K562 (cell line): ENCODE measurements around the gene ULK1. TPM values are rescaled to one million over a fixed set of nuclear protein-coding genes. Genes with fewer than 3 reads are reported as not detected.

Source experiments
- BMI1 ChIP-seq: fragments of 150-350 bp; IDR thresholded peaks from 2 replicates; pipeline ENCODE4 v1.6.1; 2014; ENCODE audit warnings: low read length
- CREB3L1 ChIP-seq: fragments of 450-650 bp; IDR thresholded peaks from 2 replicates; pipeline ENCODE4 v1.6.1; 2014; ENCODE audit warnings: low read depth, mild to moderate bottlenecking, moderate library complexity, borderline replicate concordance
- MTA3 ChIP-seq: fragments of 450-650 bp; formaldehyde crosslinking; IDR thresholded peaks from 2 replicates; pipeline ENCODE4 v1.6.1; 2017; ENCODE audit warnings: mild to moderate bottlenecking, borderline replicate concordance
- PHF8 ChIP-seq: fragments of 200-600 bp; sonication (generic); IDR thresholded peaks from 2 replicates; pipeline ENCODE4 v1.6.1; 2012; ENCODE audit warnings: mixed run types, mild to moderate bottlenecking, inconsistent platforms, low read length, moderate library complexity, borderline replicate concordance
- PRMT5 ChIP-seq: sonication (generic); formaldehyde crosslinking; IDR thresholded peaks from 2 replicates; pipeline ENCODE4 v1.5.0; 2020; ENCODE audit warnings: missing genetic modification reagents
- REST ChIP-seq, 2 experiments: fragments of 450-650 bp; formaldehyde crosslinking in 1 of 2; IDR thresholded peaks; 2 replicates each; pipeline versions ENCODE4 v1.4.0 to v1.6.1; 2014 to 2020; ENCODE audit warnings: mild to moderate bottlenecking in 2 of 2, borderline replicate concordance in 1 of 2, low read depth in 1 of 2
- TSC22D4 ChIP-seq: fragments of 450-650 bp; IDR thresholded peaks from 2 replicates; pipeline ENCODE4 v1.6.1; 2016; ENCODE audit warnings: missing genetic modification characterization, missing biosample characterization, control low read depth
- ZBTB49 ChIP-seq: sonication (generic); formaldehyde crosslinking; IDR thresholded peaks from 2 replicates; pipeline ENCODE4 v1.8.0; 2022; ENCODE audit warnings: missing genetic modification reagents, mild to moderate bottlenecking, borderline replicate concordance
- ZNF354B ChIP-seq: fragments of 250-450 bp; sonication (Bioruptor Pico); IDR thresholded peaks from 2 replicates; pipeline ENCODE4 v1.4.0; 2020
- ZNF639 ChIP-seq, 2 experiments: fragments of 200-800 bp in 1 of 2; sonication (Bioruptor generic) in 1 of 2; sonication (generic) in 1 of 2; formaldehyde crosslinking in 1 of 2; IDR thresholded peaks in 1 of 2; conservative IDR thresholded peaks in 1 of 2; 2 replicates each; pipeline versions ENCODE4 v1.5.0 to v1.6.1; 2016 to 2020; ENCODE audit warnings: missing compliant biosample characterization in 1 of 2, missing genetic modification characterization in 1 of 2, missing genetic modification reagents in 1 of 2
- ZNF644 ChIP-seq: fragments of 200-800 bp; sonication (Bioruptor generic); IDR thresholded peaks from 2 replicates; pipeline ENCODE4 v1.6.1; 2016; ENCODE audit warnings: low read depth, missing genetic modification characterization, missing compliant biosample characterization
- polyA plus RNA-seq, 8 experiments: library from polyadenylated mRNA; depleted of rRNA in 4 of 8; stranded (reverse) in 5 of 8; unstranded in 3 of 8; fragments of >200 nt; fragmentation: Nextera tagmentation in 2 of 8; fragmentation: Illumina TruSeq in 1 of 8; extraction: Ambion mirVana in 2 of 8; extraction: Trizol in 1 of 8; gene quantifications; 2 replicates each; pipeline versions ENCODE4 v1.2.1 to v1.2.3, GENCODE V29; 2011 to 2014; ENCODE audit warnings: inconsistent platforms in 1 of 8, missing spikeins in 1 of 8
- total RNA-seq, 7 experiments: library from RNA; depleted of rRNA in 6 of 7; stranded (reverse); fragments of >200 nt in 6 of 7; fragmentation: Illumina TruSeq in 2 of 7; extraction: Trizol in 2 of 7; gene quantifications; 2 replicates each; pipeline versions ENCODE4 v1.2.1 to v1.2.3, GENCODE V29; 2011 to 2021; ENCODE audit warnings: low replicate concordance in 1 of 7

Gene ULK1
- total and polyA plus RNA-seq, 9 of the 15 experiments (the other 6 are each of a cell fraction or from before 2014, with no cell fraction given): 0.15 to 29.4 (median 2.5) TPM

GRCh38 chr12:131928711-131929580, 34.5 kb downstream of the ULK1 start, which contains the start of gene PUS1 (continued):
- TF ChIP-seq REST (IDR thresholded peaks at IDR 0.05; ENCODE audit: borderline replicate concordance) (no peak; the same call in 1 of the 2 replicates), REST (CRISPR knock-in tag; IDR thresholded peaks at IDR 0.05; ENCODE audit: low read depth) (peak; percentile 23; the same call in 1 of the 2 replicates), BMI1 (no peak), CREB3L1 (peak; percentile 15; the same call in 1 of the 2 replicates), ZBTB49 (CRISPR knock-in tag) (no peak), TSC22D4 (tag) (no peak), ZNF639 (CRISPR knock-in tag; conservative IDR thresholded peaks at IDR 0.05 in 1 of 2, IDR thresholded peaks at IDR 0.05 in 1 of 2) (peak in 1 of 2 experiments; percentile 80; a peak in 2 of 4 replicates), MTA3 (peak; percentile 96), PHF8 (peak; percentile 82; the same call in 1 of the 2 replicates), ZNF354B (CRISPR knock-in tag) (no peak), ZNF644 (tag) (no peak), PRMT5 (CRISPR knock-in tag) (no peak)
